NOMO-1 treated with dmso at 0.1 percent for 144 hours (cell line): ENCODE results near the gene BMP8B.
"Not testable (repeated sequence)": the region's sequence is repeated elsewhere in the genome, so short reads cannot be mapped to it uniquely, and the experiment has no call there.

Experiments used
- DNase-seq: peaks from one replicate; lab custom pipeline; 2025; ENCODE audit not compliant: unreplicated experiment; lab: John Stamatoyannopoulos, UW

The BMP8B gene

DNA sequence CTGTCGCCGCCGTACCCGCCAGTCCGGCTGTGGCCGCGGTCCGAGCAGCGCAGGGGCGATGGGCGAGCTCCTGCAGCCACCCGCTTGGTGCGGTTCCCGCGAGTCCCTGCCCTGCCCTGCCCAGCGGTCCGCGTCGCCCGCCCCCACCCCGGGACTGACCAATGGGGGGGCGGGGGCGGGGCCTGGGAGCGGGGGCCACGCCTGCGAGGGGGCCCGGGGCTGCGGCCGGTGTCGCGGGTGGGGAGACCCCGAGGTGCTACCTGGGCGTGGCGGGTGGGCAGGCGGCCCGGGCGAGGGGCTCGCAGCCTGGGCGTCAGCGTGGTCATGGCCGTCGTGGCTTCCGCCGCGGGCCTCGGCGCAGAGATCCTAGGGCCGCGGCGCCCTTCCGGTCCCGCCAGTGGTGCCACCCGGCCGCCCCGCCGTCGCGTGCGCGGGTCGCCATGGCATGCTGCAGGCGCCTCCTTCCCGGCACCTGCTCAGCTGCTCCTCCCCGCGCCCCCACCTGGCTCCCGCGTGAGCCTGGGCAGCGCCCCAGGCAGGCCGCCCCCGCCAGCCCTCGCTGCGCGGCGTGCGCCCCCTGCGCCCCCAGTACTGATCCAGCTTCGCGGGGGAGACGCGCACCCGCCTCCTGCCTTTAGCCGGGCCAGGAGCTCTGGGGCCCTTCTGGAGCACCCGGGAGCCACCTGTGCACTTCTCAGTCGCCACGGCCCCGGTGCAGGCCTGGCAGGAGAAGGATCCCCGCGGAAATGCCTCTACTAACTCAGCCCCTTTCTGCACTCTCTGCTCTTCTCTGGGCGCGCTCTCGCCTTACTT is at the start of gene BMP8B:
Gene BMP8B, minus strand, starts transcription at position 108 of the 813 bp plus-strand sequence. CDS start 380 bp downstream, outside the sequence.
- DNase-seq, result peak; percentile 37

DNA sequence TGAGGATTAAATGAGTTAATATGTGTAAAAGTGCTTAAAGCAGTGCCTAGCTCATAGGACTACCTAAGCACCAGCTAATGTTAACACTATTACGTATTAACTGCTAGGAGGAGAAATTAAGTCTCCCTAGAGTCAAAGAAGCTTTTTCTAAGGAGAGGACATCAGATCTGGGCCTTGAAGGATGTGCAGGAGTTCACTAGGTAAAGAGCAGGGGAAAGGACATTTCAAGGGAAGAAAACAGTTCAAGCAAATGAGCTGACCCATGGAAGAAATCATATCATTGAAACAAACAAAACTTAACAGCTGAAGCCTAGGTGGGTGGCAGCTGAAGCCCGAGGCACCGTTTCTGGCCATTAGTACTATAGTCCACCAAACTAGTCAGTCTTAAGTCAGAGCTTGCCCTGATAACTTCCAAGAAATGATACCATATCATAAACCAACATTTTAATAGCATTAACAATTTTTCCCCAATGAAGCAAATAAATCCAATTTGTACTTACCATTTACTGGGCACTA is 48.0 kb upstream of the BMP8B start:
- DNase-seq, result no peak

DNA sequence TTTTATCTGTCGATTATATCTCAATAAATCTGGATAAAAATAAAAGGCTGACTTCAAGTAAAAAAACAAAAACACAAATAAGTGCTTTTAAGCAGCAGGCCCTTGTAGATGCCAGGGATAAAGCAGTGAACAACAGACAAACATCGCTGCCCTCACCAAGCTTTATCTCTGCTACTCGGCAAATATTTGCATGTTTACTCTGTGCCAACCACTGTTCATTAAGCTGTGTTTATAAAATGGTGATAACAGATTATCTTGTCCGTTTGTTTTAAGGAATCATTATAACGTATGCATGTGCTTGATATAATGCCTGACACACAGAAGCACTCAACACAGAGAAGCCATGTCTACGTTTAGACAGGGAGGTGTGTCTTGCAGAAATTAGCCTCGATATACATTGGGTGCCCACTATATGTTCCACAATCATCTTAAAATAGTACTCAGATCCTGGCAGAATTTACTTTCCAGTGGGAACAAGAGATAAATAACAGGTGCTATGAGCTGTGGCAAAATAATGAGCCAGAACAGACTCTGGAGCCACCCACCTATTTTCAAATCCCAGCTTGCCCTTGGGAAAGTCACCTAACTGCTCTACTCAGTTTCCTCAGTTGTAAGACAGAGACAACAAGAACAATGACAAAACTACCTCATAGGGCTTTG is 47.4 kb upstream of the BMP8B start:
- no peak for DNase-seq

- DNase-seq, result no peak
Observed at GRCh38 chr1:39835110-39835509, 46.4 kb upstream of the BMP8B start.

DNA sequence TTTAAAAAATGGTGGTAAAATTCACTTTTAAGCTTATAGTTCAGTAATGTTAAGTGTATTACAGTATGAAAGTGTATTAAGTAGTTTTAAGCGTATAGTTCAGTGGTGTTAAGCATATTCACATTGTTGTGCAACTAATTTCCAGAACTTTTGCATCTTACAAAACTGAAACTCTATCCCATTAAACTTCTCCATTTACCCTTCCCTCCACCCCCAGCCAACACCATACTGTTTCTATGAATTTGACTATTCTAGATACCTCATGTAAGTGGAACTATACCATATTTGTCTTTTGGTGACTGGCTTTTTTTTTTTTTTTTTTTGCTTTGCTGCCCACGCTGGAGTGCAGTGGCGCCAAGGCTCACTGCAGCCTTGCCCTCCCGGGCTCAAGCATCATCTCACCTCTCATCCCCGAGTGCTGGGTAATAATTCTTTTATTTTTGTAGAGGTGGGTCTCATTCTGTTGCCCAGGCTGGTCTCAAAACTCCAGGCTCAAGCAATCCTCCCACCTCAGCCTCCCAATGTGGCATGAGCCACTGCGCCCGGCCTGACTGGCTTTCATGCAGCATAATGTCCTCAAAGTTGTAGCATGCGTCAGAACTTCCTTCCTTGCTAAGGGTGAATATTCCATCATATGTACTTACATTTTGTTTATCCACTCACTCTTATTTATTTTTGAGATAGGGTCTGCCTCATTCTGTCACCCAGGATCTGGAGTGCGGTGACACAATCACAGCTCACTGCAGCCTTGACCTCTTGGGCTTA is 45.1 kb upstream of the BMP8B start:
- peak; percentile 70 for DNase-seq

GRCh38 chr1:39833121-39833520 is 44.5 kb upstream of the BMP8B start:
- no peak for DNase-seq

GRCh38 chr1:39832294-39832693 is 43.6 kb upstream of the BMP8B start:
- DNase-seq, result no peak

- DNase-seq, result no peak
Observed at GRCh38 chr1:39829791-39830533, 41.3 kb upstream of the BMP8B start.

DNA sequence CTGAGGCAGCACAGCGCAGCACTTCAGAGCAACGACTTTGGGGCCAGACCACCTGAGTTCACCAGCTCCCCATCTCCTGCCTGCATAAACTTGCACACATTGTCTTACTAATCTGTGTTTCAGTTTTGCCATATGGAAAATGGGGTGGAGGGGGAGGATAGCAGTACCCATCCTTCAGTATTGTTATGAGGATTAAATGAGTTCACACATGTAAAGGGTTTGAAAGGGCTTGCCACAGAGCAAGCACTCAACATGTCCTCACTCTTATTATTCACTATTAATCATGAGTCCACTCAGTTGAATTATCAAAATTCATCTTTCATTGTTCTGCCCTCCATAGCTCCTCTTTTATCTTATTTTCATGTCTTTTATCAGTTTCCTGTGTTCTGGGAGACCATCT is 40.1 kb upstream of the BMP8B start:
- DNase-seq, result no peak

GRCh38 chr1:39828255-39828654 is 39.6 kb upstream of the BMP8B start:
- DNase-seq, result not testable (repeated sequence)

DNA sequence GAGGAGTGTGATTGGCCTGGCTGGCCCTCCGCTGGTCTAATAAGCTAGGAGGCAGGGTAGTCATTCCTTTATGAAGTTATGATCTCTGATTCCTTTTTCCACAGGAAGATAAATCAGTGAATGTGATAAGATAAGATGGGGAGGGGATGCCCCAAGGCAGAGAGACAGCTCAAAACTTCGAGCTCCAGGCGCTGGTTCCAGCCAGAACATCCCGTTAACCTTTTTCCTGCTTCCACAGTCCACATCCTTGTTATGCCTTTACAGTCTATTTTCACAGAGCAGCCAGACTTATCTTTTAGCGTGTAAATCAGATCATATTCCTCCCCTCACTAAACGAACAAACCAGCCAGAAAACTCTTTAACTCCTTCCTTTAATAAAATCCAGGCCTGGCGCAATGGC is 38.5 kb upstream of the BMP8B start:
- DNase-seq, result no peak

DNA sequence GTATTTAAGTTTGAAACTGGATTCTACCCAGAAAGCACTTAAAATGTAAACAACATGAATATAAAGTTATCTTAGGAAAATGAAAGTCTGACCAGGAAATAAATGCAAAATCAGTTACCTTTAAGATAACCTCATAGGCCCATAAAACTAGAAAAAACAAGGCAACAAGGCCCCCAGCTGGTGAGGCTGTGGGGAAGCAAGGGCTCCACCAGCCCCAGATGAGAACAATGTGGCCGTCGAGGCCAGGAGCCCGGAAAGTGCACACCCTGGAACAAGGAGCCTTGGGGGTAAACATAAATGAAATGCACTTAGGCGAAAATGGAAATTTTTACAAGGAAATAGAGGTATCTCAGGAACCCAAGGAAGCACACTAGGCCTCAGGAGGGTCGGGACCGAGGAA is 37.9 kb upstream of the BMP8B start:
- DNase-seq, result no peak

GRCh38 chr1:39825432-39825941 is 36.8 kb upstream of the BMP8B start:
- peak; percentile 32 for DNase-seq

GRCh38 chr1:39823450-39823849 is 34.8 kb upstream of the BMP8B start:
- DNase-seq, result not testable (repeated sequence)

DNA sequence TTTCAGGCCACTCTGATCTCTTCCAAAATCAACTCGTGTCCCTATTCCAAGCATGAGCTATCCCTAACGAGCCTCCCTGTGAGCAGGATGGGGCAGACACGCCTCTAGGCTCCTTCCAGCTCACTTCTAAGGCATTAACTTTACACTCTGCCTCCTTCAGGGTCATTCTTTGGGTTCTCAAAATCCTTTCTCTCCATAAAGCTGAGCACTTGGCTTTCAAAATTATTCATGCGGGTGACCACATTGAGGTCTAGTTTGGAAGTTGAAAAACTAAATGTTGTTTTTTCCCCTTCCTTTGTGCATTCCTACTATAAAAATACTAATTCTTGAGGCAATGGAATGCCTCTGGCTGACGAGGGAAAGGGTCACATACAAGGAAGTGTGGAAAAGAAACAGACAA is 33.5 kb upstream of the BMP8B start:
- DNase-seq, result no peak

- DNase-seq, result no peak
Observed at GRCh38 chr1:39819091-39819812, 30.6 kb upstream of the BMP8B start.

DNA sequence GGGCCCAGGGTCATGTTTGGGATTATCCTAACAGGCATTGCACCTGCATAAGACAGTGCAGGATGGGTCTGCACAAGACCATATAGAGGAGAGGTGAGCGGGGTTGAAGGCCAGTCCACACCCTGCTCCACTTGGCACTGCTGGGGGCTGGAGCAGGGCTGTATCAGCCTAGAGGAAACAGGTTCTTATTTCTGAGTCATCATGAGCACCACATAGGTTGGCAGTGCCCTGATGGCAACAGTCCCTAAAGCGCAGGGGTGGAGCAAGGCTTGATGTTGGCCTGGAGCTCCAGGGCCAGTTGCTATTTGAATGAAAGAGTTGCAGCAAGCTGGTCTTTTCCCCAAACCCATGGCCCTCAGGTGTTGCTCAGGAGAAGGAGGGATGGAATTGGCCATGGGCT is 29.8 kb upstream of the BMP8B start:
- DNase-seq, result no peak

DNA sequence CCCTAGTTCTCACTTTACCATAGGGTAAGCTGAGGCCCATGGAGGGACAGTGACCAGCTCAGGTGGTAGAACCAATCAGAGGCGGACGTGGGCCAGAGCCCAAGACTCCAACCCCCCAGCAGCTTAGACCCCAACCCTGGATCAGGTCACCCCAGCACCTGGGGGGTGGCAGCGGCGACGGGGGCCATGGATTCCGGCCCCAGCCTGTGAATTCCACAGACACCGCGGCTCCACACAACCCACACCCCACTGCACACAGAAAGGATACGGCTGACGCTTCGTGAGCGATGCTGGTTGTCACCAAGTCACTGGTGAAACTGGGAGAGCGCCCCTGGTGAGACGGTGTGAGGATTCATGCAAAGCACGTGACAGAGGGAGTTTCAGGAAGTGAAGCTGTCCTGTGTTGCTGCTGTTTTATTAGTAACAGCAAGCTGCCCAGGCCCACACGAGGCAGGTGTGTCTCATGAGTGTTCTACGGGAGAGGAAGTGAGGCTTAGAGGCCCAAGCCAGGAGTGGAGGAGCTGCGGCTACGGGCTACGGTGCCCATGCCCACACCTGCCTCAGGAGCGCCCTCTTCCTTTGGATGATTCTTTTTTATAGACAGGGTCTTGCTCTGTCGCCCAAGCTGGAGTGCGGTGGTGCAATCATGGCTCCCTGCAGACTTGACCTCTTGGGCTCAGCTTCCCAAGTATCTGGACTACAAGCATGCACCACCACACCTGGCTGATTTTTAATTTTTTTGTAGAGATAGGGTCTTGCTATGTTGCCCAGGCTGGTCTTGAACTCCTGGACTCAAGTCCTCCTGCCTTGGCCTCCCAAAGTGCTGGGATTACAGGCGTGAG is 28.6 kb upstream of the BMP8B start:
- peak; percentile 89 for DNase-seq
